ENCODE measurements around the gene GRIN1. TPM values are rescaled to one million over a fixed set of nuclear protein-coding genes. Genes with fewer than 3 reads are reported as not detected.

The GRIN1 gene
- total RNA-seq, 2 donors from 2014 or later = not detected

DNA sequence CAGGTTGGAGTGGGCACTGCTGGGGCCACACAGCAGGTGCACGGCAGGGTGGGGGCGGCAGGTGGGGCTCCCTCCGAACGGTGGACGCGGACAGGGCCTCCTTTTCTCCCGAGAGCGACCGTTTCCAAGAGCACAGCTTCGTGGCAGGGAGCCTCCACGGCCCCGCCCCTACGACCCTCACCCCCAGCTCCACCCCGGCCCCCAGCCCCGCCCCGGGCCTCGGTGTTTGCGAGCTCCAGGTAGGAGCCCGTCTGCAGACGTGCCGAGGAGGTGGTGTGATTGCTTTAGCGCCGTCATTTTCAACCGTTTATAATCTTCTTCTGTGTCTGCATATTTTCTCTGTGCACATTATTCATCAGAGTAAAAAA, 8.8 kb downstream of the GRIN1 start:
- no peak for DNase-seq (ENCODE audit: low spot score)
- H3K27me3 ChIP-seq = peaks cover 0 to 4% of the 10 kb centered on the region in 2 donors

GRCh38 chr9:137148242-137148641, 9.3 kb downstream of the GRIN1 start:
- no peak for DNase-seq (ENCODE audit: low spot score)
- H3K4me3 ChIP-seq = no peak overlapping the region
- no peaks in the 10 kb centered on the region for H3K9me3 ChIP-seq
- H3K27ac ChIP-seq = no peak overlapping the region
- no peaks in the 10 kb centered on the region for H3K36me3 ChIP-seq
- no peaks in the 10 kb centered on the region for H3K4me1 ChIP-seq
- TF ChIP-seq, protein P1, sequence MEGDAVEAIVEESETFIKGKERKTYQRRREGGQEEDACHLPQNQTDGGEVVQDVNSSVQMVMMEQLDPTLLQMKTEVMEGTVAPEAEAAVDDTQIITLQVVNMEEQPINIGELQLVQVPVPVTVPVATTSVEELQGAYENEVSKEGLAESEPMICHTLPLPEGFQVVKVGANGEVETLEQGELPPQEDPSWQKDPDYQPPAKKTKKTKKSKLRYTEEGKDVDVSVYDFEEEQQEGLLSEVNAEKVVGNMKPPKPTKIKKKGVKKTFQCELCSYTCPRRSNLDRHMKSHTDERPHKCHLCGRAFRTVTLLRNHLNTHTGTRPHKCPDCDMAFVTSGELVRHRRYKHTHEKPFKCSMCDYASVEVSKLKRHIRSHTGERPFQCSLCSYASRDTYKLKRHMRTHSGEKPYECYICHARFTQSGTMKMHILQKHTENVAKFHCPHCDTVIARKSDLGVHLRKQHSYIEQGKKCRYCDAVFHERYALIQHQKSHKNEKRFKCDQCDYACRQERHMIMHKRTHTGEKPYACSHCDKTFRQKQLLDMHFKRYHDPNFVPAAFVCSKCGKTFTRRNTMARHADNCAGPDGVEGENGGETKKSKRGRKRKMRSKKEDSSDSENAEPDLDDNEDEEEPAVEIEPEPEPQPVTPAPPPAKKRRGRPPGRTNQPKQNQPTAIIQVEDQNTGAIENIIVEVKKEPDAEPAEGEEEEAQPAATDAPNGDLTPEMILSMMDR (IDR thresholded peaks at IDR 0.05) = no peak
- H3K27me3 ChIP-seq = peaks cover 0 to 4% of the 10 kb centered on the region in 2 donors

More for the DNA sequence above, 8.8 kb downstream of the GRIN1 start:
- Histone ChIP-seq H3K36me3 (no peaks in the 10 kb centered on the region), H3K27ac (no peak overlapping the region), H3K4me3 (no peak overlapping the region), H3K4me1 (no peaks in the 10 kb centered on the region), H3K9me3 (no peaks in the 10 kb centered on the region)
- TF ChIP-seq, protein P1 (IDR thresholded peaks at IDR 0.05) = no peak

GRCh38 chr9:137148661-137149060, 9.7 kb downstream of the GRIN1 start:
- TF ChIP-seq, protein P1 (IDR thresholded peaks at IDR 0.05) = no peak
- Histone ChIP-seq H3K27me3 (peaks cover 0 to 4% of the 10 kb centered on the region in 2 donors), H3K9me3 (no peaks in the 10 kb centered on the region), H3K36me3 (no peaks in the 10 kb centered on the region), H3K4me1 (no peaks in the 10 kb centered on the region), H3K4me3 (no peak overlapping the region), H3K27ac (no peak overlapping the region)
- no peak for DNase-seq (ENCODE audit: low spot score)

- TF ChIP-seq, protein P1 (IDR thresholded peaks at IDR 0.05) = no peak
- no peaks in the 10 kb centered on the region for H3K36me3 ChIP-seq
- no peak for DNase-seq (ENCODE audit: low spot score)
Observed at GRCh38 chr9:137149363-137149762, 10.4 kb downstream of the GRIN1 start.

DNA sequence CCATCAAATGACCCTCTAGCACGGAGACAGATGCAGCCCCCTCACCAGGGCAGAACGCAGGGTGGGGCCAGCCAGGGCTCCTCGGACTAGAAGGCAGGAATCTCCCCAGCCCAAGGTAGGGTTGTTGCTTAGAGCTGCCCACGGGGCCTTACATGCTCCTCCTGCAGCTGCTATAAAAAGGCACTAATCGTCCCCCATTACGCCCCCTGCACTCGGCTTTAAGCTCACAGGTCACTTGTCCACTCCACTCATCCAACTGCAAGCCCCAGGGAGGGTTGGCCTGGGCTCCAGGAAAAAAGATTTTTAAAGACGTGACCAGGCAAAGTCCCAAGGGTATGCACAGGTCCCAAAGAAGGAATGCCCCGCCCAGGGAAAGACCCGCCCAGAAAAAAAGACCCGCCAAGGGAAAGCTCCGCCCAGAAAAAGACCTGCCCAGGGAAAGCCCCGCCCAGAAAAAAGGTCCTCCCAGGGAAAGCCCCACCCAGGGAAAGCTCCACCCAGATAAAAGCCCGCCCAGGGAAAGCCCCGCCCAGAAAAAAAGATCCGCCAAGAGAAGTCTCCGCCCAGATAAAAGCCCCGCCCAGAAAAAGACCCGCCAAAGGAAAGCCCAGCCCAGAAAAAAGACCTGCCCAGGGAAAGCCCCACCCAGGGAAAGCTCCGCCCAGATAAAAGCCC, 11.1 kb downstream of the GRIN1 start:
- Histone ChIP-seq H3K27ac (no peak overlapping the region), H3K4me3 (no peak overlapping the region), H3K36me3 (no peaks in the 10 kb centered on the region), H3K27me3 (peaks cover 0 to 4% of the 10 kb centered on the region in 2 donors), H3K4me1 (no peaks in the 10 kb centered on the region), H3K9me3 (no peaks in the 10 kb centered on the region)
- DNase-seq (ENCODE audit: low spot score) = no peak
- TF ChIP-seq, protein P1 (IDR thresholded peaks at IDR 0.05) = no peak

More at GRCh38 chr9:137149363-137149762, 10.4 kb downstream of the GRIN1 start:
- H3K27ac ChIP-seq = no peak overlapping the region
- H3K9me3 ChIP-seq = no peaks in the 10 kb centered on the region
- no peak overlapping the region for H3K4me3 ChIP-seq
- peaks cover 0 to 4% of the 10 kb centered on the region in 2 donors for H3K27me3 ChIP-seq
- no peaks in the 10 kb centered on the region for H3K4me1 ChIP-seq

All from right atrium auricular region (tissue), 2 donors.